ENCODE data around the gene MYH11.
"Not testable (repeated sequence)": the region's sequence is repeated elsewhere in the genome, so short reads cannot be mapped to it uniquely, and the experiment has no call there.

Gene MYH11

GRCh38 chr16:15807603-15808009, 49.2 kb downstream of the MYH11 start:
- no peak for DNase-seq

- DNase-seq = no peak
These were observed 53.2 kb downstream of the MYH11 start for GRCh38 chr16:15803618-15804017.

DNA sequence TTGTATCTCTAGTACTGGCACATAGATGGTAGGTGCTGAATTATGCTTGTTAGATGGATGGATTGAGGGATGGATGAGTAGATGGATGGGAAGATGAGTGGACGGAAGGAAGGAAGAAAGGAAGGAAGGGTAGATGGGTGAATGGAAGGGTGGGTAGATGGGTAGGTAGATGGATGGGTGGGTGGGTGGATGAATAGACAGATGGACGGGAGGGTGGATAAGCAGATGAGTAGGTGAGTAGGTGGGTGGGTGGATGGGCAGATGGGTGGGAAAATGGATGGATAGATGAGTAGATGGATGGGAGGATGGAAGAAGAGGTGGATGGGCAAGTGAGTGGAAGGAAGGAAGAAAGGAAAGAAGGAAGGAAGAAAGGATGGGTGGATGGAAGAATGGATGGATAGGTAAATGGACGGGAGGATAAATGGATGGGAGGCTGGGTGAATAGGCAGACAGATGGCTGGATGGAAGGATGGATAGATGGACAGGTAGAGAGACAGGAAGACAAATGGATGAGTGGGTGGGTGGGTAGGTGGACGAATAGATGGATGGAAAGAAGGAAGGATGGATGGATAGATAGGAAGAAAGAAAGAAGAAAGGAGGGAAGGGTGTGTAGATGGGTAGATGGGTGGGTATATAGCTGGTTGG, 56.9 kb downstream of the MYH11 start:
- no peak for DNase-seq

DNA sequence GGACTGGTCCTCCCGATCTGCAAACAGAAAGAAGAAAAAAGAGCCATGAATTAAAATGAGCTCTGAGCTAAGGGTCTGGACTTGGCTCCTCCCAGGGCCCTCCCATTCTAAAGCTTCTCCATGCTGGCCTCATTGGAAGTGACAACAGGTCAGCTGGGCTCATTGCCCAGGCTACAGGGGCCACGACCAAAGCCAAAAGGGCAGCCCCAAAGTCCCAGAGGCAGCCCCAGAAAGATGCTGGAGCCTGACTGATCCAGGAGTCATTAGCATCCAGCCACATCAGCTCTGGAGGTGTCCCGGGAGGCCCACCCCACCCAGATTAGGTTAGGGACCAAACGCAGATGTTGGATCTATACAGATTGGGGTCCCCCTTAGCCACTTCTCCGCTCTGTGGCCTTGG, 58.2 kb downstream of the MYH11 start:
- no peak for DNase-seq

DNA sequence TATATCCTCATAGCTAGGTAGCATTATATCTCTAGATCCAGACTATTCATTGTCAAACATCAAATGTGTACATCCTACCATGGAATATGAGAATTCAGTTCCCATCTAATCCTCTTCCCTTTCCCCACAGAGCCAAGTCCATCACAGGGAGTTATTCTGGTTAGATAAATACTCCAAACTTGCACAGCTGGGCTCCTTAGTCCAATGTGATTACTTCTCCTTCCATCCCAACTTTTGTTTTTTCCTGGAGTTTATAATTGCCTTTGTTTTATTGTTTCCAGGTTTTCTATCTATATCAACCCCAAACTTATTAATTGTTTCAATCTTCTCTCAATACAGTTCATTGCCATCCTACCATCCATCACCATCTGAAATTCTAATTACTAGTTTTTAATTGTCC, 59.9 kb downstream of the MYH11 start:
- DNase-seq = no peak

- DNase-seq = no peak
These were observed 61.2 kb downstream of the MYH11 start for GRCh38 chr16:15795615-15796014.

DNA sequence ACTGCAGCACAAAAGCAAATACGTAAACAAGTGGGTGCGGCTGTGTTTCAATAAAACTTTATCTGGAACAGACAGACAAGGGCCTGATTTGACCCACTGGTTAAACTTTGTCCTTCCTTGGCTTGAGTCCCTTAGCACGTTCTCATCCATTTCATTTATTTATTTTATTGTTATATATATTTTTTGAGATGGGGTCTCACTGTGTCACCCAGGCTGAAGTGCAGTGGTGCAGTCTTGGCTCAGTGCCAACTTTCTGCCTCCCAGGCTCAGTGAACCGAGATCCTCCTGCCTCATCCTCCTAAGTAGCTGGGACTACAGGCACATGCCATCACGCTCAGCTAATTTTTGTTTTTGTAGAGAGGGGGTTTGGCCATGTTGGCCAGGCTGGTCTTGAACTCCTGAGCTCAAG, 64.3 kb downstream of the MYH11 start:
- no peak for DNase-seq

GRCh38 chr16:15790458-15790857, 66.4 kb downstream of the MYH11 start:
- no peak for DNase-seq

DNA sequence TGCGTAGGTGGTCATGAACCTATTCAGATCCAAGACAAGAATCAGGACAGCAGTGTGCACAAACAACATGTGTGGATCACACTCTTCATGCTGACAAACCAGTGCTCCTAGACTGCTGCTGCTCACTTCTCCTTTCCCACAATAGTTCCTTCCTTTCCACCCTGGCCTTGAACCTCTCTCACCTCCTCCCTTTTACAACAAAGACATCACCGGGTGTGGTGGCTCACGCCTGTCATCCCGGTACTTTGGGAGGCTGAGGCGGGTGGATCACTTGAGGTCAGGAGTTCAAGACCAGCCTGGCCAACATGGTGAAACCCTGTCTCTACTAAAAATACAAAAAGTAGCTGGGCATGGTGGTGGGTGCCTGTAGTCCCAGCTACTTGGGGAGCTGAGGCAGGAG, 67.0 kb downstream of the MYH11 start:
- DNase-seq = not testable (repeated sequence)

DNA sequence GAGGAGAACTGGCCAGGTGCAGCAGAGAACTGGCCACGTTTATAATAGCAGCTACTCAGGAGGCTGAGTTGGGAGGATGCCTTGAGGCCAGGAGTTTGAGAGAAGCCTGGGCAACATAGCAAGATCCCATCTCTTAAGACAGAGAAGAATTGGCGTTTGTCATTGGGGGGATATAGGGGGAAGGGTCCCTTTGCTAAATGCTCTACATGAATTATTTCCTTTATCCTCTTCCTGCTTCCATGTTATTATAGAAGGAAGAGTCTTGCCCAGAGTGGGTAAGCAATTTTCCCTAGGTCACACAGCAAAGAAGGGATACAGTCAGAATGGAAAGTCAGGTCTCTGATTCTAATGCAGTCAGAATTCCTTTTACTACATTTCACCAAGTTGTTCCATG, 68.0 kb downstream of the MYH11 start:
- DNase-seq = no peak

GRCh38 chr16:15786501-15786900, 70.3 kb downstream of the MYH11 start:
- DNase-seq = no peak

DNA sequence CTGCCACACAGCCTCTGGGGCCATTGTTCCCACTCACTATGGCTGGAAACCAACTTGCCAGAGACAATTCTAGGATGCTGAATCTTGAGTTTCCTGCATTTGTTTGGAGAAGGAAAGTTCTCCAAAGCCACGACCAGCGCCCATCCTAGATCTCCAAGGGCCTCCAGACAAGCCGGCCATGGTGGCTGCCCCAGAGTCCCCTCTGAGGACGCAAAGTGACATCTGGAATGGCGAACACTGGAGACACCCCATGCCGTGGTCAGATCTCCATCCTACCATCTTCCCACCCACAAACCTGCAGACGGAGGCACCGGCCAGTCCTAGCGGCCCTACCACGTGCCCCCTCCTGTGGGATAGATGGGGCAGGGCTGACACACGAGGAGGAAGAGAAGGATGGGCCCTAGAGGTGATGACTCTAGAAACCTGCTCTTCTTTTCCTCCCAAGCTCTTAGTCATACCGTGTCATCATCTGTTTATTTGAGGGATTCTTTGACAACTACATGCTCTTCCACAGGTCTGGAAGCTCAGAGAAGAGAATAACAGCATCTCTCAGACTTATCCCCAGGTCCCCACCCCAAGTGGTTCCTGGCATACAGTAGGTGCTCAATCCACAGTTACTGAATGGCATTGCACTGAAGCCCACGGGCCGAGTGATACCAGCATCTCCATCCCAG, 71.3 kb downstream of the MYH11 start:
- DNase-seq = no peak

GRCh38 chr16:15783985-15784384, 72.8 kb downstream of the MYH11 start:
- DNase-seq = no peak

DNA sequence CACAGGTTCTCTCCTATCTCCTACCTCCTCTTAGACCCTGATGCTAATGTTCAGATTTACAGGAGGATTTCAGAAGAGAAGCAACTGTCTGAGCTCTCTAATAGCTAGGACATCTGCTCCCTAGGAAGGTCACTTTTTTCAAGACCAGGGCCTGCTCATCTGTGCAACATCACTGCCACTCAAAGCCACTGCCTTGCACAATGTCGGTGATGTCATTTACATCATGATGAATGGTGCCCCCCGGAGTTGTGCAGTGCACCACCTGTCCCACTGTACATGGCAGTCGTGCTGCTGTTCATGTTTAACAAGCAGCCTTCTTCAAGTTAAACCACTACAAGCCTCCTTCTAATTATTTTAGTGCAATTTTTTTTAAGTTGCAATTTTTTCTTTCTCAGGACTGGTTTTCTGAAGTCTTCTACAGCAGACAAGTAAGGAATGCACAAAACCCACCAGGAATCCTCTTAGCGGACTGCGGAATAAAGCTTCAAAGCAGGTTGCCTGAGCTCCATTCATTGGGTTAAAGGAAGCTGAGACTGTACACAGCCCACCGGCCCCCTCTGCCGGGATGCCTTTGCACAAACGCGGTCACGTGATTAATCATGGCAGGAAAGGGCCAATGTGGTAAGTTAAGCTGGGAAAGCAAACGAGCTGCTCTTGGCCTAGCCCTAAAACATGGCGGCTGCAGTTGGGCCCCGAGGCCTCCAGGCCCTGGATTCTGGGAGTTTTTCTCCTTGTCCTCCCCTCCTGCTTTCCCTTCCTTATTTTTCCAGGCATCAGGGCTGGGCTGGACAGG, 74.1 kb downstream of the MYH11 start:
- DNase-seq = no peak

DNA sequence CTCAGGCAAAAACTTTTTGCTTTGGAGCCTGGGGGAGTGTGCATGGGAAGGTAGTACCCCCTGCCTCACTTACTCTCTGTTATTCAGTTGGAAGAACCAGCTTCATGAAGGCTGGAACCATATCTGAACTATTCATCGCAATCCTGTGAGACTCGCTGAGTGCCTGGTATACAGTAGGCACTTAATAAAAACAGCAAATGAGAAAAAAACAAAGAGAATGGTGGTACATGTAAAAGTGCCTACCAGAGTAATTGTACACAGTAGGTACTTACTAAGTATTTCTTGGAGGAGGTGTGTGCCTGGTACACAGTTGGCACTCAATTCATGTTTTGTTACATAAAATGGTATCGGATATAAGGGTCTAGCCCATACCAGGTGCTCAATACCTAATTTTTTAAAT, 75.2 kb downstream of the MYH11 start:
- no peak for DNase-seq

DNA sequence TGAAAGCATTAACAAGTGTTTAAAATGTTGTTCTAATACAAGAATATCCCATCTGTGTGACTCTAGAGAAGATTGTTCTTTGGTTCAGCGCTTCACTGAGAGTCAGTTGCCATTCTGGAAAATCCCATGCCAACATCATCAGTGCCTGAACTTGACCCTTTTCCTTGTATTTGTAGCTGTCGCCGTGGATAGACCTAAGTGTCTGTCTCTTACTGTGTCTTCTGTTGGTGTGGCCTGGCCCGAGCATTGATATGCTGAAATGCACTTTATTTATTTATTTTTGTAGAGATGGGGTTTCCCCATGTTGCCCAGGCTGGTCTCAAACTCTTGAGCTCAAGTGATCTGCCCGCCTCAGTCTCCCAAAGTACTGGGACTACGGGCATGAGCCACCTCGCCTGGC, 76.0 kb downstream of the MYH11 start:
- no peak for DNase-seq

GRCh38 chr16:15779664-15780351, 77.0 kb downstream of the MYH11 start:
- DNase-seq = no peak

GRCh38 chr16:15778999-15779614, 77.7 kb downstream of the MYH11 start:
- DNase-seq = no peak

DNA sequence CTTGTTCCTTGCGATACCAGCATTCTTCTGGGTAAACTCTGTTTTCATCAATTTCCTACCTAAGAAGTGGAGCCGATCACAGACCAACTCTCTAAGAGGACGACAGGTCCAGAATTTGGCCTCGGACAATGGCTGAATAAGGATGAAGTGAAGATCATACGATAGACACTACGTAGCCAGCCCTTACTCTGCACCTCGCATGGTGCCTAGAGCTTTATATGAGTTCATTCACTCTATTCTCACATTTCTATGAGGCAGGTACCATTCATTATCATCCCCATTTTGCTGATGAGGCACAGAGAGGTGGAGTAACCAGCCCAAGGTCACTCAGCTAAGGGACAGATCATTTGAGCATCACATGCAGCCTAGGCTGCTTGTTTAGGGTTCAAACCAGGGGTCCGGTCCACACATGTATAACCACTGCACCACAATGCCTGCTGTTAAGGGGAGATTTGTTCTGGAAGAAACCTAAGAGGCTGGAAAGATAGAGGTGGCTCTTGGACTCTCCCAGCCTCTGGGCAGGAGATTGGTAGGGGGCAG, 78.6 kb downstream of the MYH11 start:
- no peak for DNase-seq

GRCh38 chr16:15777533-15778203, 79.2 kb downstream of the MYH11 start:
- DNase-seq = no peak

GRCh38 chr16:15776572-15776971, 80.3 kb downstream of the MYH11 start:
- no peak for DNase-seq

- no peak for DNase-seq
These were observed 81.0 kb downstream of the MYH11 start for GRCh38 chr16:15775663-15776304.

Data from CD4-positive, alpha-beta T cell treated with Interleukin-17A for 4 hours (primary cell).